MM.1S (cell line): Measurements from ENCODE around the gene C2CD4C.

Source experiments
- EZH2 ChIP-seq: fragments of 300-600 bp; sonication (generic); optimal IDR thresholded peaks from 2 replicates; pipeline ENCODE3; 2017; ENCODE audit warnings: low read depth, mild to moderate bottlenecking, antibody characterized with exemption, low read length, mixed read lengths
- EZH2phosphoT487 ChIP-seq: fragments of 300-600 bp; sonication (generic); IDR thresholded peaks from 2 replicates; pipeline ENCODE4 v1.6.1; 2018; ENCODE audit warnings: antibody characterized with exemption, low read length
- TF ChIP-seq, protein P1 (sequence below): fragments of 300-600 bp; sonication (generic); IDR thresholded peaks from 2 replicates; pipeline ENCODE4 v1.5.1; 2016; ENCODE audit warnings: antibody characterized with exemption, low read length, mixed read lengths

DNA sequence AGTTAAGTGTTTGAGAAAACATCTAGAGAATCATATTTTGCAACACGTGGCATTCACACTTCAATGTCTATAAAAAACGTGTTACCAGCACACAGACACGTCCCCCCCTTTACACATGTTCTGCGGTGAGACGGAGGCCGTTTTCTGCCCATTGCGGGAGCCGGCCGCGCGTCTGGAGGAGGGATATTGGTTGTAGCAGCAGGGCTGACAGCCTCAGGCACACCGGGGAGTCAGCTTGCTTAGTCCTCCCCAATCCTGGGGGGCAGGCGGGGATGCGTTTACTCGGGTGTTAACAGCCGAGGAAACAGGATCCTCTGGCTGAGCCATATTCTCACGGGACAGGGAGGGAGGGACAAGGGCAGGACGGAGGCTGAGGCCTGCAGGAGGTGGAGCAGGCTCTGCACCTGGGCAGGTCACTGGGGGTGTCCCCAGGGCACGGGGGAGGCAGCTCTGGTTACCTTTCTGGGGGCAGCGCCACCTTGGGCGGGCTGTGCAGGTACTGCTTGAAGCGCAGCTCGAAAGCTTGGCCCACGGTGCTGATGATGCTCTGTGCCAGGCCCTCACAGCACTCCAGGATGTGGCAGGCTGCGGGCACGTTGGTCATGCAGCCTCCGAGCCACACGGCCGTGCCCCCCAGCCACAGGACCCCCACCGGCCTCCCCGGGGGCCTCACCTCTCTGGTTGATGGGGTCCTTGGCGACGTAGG lies 26.9 kb upstream of the C2CD4C start:
- TF ChIP-seq, protein P1, sequence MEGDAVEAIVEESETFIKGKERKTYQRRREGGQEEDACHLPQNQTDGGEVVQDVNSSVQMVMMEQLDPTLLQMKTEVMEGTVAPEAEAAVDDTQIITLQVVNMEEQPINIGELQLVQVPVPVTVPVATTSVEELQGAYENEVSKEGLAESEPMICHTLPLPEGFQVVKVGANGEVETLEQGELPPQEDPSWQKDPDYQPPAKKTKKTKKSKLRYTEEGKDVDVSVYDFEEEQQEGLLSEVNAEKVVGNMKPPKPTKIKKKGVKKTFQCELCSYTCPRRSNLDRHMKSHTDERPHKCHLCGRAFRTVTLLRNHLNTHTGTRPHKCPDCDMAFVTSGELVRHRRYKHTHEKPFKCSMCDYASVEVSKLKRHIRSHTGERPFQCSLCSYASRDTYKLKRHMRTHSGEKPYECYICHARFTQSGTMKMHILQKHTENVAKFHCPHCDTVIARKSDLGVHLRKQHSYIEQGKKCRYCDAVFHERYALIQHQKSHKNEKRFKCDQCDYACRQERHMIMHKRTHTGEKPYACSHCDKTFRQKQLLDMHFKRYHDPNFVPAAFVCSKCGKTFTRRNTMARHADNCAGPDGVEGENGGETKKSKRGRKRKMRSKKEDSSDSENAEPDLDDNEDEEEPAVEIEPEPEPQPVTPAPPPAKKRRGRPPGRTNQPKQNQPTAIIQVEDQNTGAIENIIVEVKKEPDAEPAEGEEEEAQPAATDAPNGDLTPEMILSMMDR, result no peak
- TF ChIP-seq EZH2 (no peak), EZH2phosphoT487 (no peak)
